Neural crest cell (in vitro differentiated cells): Measurements from ENCODE around the gene KCTD6. TPM values are rescaled to one million over a fixed set of nuclear protein-coding genes. Genes with fewer than 3 reads are reported as not detected.

Experiments used
- DNase-seq: peaks from one replicate; pipeline ENCODE4 v3.0.0; 2021; ENCODE audit warnings: low read depth, mixed read lengths, low spot score
- H3K27ac Mint-ChIP-seq: one replicate; pipeline ENCODE4 v1.8.0; 2021; ENCODE audit warnings: mild to moderate bottlenecking, mixed read lengths; ENCODE audit not compliant: unreplicated experiment
- H3K27me3 Mint-ChIP-seq: 2 replicates; pipeline ENCODE4 v1.8.0; 2021; ENCODE audit warnings: low read depth, mild to moderate bottlenecking, mixed read lengths
- H3K36me3 Mint-ChIP-seq: 2 replicates; pipeline ENCODE4 v1.8.0; 2021; ENCODE audit warnings: low read depth, mild to moderate bottlenecking, mixed read lengths
- H3K4me1 Mint-ChIP-seq: 2 replicates; pipeline ENCODE4 v1.8.0; 2021; ENCODE audit warnings: mixed read lengths
- H3K4me3 Mint-ChIP-seq: one replicate; pipeline ENCODE4 v1.8.0; 2021; ENCODE audit warnings: mild to moderate bottlenecking, mixed read lengths
- H3K9me3 Mint-ChIP-seq: 2 replicates; pipeline ENCODE4 v1.8.0; 2021; ENCODE audit warnings: mixed read lengths
- CTCF ChIP-seq: fragments of 200-600 bp; sonication (generic); conservative IDR thresholded peaks from 2 replicates; pipeline ENCODE4 v1.5.0; 2021; ENCODE audit warnings: antibody characterized with exemption, mild to moderate bottlenecking
- total RNA-seq: library from RNA; stranded (reverse); gene quantifications from 2 replicates; pipeline ENCODE4 v1.2.1, GENCODE V29; 2021

The KCTD6 gene
- total RNA-seq, 1 donor from 2014 or later: 13.5 TPM

- DNase-seq: peak; percentile 71
- Mint-ChIP-seq H3K9me3 (no peaks in the 10 kb centered on the region), H3K4me1 (peaks cover 17% of the 10 kb centered on the region), H3K27me3 (no peaks in the 10 kb centered on the region), H3K36me3 (no peaks in the 10 kb centered on the region), H3K4me3 (no peak overlapping the region), H3K27ac (no peak overlapping the region)
- peak; percentile 96 for TF ChIP-seq CTCF
Measured at GRCh38 chr3:58532794-58533220, 40.9 kb downstream of the KCTD6 start.

GRCh38 chr3:58534592-58535494, 42.9 kb downstream of the KCTD6 start:
- DNase-seq: no peak
- H3K36me3 Mint-ChIP-seq: no peaks in the 10 kb centered on the region
- H3K4me1 Mint-ChIP-seq: peaks cover 25% of the 10 kb centered on the region
- no peak overlapping the region for H3K4me3 Mint-ChIP-seq
- no peaks in the 10 kb centered on the region for H3K27me3 Mint-ChIP-seq
- H3K27ac Mint-ChIP-seq: no peak overlapping the region
- no peak for TF ChIP-seq CTCF
- no peaks in the 10 kb centered on the region for H3K9me3 Mint-ChIP-seq

- no peaks in the 10 kb centered on the region for H3K36me3 Mint-ChIP-seq
- H3K27me3 Mint-ChIP-seq: no peaks in the 10 kb centered on the region
- peaks cover 25% of the 10 kb centered on the region for H3K4me1 Mint-ChIP-seq
- no peak for TF ChIP-seq CTCF
- H3K27ac Mint-ChIP-seq: peak overlapping the region; percentile 73
- no peak overlapping the region for H3K4me3 Mint-ChIP-seq
- DNase-seq: no peak
- no peaks in the 10 kb centered on the region for H3K9me3 Mint-ChIP-seq
Measured at GRCh38 chr3:58535531-58536500, 43.9 kb downstream of the KCTD6 start.

GRCh38 chr3:58536501-58537411, 44.9 kb downstream of the KCTD6 start, which contains the start of gene ACOX2:
Gene ACOX2 (minus strand): TSS chr3:58537190. CDS start chr3:58535106, 2,084 bp downstream.
- no peak for TF ChIP-seq CTCF
- Mint-ChIP-seq H3K4me3 (no peak within 1 kb of the TSS), H3K27ac (peak within 1 kb of the TSS; percentile 73), H3K36me3 (no peaks in the 10 kb centered on the region), H3K27me3 (no peaks in the 10 kb centered on the region), H3K9me3 (no peaks in the 10 kb centered on the region), H3K4me1 (peaks cover 25% of the 10 kb centered on the region)
- DNase-seq: no peak
